Stimulated activated CD4-positive, alpha-beta T cell treated with anti-CD3 and anti-CD28 coated beads, Interleukin-15, amount 100 ng/mL, for 1 hour (primary cell): ENCODE results near the gene ZC3H18.

Source experiments
- DNase-seq, 2 donors: peaks; one replicate each; pipeline ENCODE4 v3.0.0-alpha.2; 2020; ENCODE audit warnings: low read depth in 1 of 2, low spot score in 1 of 2

ZC3H18 gene

GRCh38 chr16:88672776-88673175, 102.6 kb downstream of the ZC3H18 start:
- no peak for DNase-seq

GRCh38 chr16:88673716-88674379, 103.6 kb downstream of the ZC3H18 start:
- no peak for DNase-seq

- DNase-seq, result no peak
Measured at GRCh38 chr16:88676502-88677242, 106.5 kb downstream of the ZC3H18 start.

- no peak for DNase-seq
Measured at GRCh38 chr16:88677721-88678120, 107.5 kb downstream of the ZC3H18 start.

GRCh38 chr16:88678224-88678979, 108.2 kb downstream of the ZC3H18 start:
- no peak for DNase-seq

- DNase-seq, result no peak
Measured at GRCh38 chr16:88680554-88681083, 110.4 kb downstream of the ZC3H18 start.

- no peak for DNase-seq
Measured at GRCh38 chr16:88681084-88681680, 111.0 kb downstream of the ZC3H18 start.
